Ecto neural progenitor cell (in vitro differentiated cells): ENCODE measurements around the gene SIK1.
"Not testable (repeated sequence)": the region's sequence is repeated elsewhere in the genome, so short reads cannot be mapped to it uniquely, and the experiment has no call there.

Source experiments
- DNase-seq: peaks from one replicate; pipeline ENCODE4 v3.0.0-alpha.2; 2018; ENCODE audit warnings: low spot score

SIK1 gene

DNA sequence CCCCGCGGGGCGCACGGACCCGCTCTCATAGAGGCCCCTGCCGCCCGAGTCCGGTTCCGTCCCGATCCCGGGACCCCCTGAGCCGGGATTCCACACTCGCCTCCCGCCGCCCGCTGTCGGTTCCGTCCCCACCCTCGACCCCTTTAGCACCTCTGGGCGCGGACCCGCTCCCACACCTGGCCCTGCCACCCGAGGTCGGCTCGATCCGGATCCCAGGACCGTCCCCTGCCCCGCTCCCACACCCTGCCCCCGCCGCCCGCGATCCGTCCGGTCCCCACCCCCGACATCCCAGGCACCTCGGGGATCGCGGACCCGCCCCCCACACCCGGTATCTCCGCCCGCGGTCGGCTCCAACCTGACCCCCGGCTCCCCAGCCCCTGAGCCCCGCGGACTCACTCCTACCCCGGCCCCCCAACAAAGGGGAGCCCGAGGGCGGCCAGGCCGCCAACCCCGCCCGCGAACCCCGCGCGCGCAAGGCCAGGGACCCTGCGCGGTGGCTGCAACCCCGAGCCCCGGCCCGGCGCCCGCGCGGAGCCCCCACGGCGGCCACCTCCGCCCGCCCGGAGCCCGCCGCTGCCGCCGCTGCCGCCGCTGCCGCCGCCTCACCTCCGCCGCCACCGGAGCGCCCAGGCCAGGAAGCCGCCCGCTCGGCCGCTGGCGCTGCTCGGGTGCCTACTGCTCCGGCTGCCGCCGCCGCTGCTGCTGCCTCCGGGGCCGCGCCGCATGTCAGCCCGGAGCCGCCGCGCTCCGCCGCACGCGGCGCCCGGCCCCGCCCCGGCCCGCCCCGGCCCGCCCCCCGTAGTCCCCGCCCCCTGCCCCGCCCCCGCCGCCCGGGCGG, at the start of gene SIK1:
TSS of gene SIK1 (minus strand) at position 728 of the 838 bp plus-strand sequence. CDS start 953 bp downstream, outside the sequence.
- not testable (repeated sequence) for DNase-seq

DNA sequence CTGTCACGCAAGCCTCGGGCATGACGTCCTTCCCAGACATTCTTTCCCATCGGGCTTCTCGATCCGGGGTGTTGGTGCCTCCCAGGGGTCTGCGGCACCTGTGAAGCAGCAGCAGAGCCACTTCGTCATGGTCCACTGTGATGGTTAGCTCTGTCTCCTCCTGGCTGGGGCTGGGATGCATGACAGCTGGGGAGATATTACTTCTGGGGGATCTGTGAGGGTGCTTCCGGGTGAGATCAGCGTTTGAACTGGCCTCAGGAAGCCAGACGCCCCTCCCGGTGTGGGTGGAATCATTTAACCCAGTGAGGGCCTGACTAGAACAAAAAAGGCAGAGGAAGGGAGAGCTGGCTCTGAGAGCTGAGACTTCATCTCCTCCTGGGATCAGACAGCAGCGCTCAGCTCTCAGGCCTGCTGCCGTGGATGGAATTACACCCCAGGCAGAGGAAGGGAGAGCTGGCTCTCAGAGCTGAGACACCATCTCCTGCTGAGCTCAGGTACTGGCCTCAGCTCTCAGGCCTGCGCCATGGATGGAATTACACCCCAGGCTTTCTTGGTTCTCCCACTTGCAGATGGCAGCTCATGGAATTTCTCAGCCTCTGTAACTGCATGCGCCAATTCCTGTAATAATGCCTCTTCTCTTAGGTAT, 44.8 kb upstream of the SIK1 start:
- not testable (repeated sequence) for DNase-seq

DNA sequence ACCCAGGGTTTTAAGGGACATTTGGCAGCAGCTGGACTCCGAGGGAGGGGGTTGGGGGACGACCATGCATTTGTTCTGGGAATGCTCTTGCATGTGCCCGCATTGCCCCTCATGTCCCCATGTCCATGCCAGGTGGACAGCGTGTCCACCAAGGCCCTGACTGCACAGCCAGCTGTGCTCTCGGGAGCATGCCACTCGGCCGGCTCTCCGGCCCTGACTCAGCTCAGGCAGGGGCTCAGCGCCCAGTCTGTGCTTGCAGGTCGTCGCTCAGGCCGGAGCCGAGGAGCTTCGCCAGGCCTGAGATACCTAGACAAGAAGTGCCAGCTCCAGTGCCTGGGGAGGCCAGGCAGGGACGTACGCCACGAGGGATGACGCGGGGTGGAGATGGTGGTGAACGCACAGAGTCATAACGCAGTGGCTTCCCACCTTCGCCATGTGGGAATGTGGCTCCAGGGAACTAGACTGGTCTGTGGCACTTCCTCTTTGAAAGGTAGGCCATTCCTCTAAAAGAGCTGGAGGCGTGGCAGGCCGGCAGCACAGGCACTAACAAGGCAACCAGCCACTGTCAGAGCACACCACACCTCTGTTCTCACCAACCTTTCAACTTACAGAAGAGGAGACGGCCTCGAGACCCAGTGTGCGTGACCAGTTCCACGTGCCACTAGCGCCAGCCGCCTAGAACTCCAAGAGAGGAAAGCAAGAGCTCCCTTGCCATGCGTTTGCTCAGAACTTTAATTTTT, 43.0 kb upstream of the SIK1 start:
- DNase-seq: not testable (repeated sequence)

GRCh38 chr21:43467785-43468184, 40.9 kb upstream of the SIK1 start:
- no peak for DNase-seq

- not testable (repeated sequence) for DNase-seq
Measured at GRCh38 chr21:43465159-43465558, 38.2 kb upstream of the SIK1 start.

DNA sequence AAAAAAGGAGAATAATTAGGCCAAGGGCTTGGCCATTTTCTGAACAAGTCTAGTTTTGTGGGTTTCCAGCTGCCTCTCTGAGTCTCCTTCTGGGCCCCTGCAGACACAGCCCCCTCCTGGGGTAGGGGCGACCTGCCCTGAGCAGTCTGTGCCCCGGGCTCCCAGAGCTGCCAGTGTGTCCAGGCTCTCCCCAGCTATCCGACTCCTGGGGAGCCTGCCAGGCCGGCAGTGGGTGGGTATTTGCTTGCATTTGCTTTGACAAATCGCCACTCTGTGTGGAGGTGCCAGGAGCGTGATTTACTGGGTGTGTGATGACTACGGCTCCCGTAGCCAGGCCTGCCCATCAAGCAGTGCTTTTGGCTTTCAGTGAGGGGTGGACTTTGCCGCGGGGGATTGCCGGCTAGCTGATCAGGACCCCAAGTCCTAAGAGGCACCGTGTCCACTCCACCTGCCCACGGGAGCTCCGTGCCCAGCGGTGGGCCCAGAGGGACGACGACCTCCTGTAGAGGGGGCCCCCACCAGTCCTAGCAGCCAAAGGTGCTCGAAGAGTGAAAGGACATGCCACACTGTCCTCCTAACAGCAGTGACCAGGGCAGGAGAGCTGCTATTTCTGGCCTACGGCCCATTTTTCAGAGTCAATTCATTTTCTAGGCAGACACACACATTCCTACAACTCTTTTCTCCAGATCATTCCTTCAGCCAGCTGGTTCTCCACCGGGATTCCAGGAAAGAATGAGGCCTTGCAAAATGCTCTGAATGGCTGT, 36.7 kb upstream of the SIK1 start:
- DNase-seq: not testable (repeated sequence)

GRCh38 chr21:43462932-43463331, 36.0 kb upstream of the SIK1 start:
- not testable (repeated sequence) for DNase-seq

DNA sequence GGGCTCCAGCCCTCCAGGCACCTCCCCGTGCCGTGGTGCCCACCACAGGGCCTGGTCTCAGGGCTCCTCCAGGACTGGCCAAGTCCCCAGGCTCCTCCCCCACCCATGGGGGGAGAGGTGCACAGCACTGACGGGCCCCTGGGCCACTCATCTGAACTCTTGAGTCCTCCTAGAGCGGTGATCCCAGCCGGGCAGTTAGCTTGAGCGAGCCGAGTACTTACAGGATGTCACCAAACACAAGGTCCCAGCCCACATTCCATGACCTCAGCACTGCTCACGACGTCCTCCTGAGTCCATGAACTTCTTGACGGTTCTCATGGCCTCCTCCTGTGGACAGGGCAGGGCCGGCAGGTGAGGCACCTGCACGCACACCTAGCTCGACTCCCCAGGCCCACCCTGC, 33.5 kb upstream of the SIK1 start:
- DNase-seq: not testable (repeated sequence)

DNA sequence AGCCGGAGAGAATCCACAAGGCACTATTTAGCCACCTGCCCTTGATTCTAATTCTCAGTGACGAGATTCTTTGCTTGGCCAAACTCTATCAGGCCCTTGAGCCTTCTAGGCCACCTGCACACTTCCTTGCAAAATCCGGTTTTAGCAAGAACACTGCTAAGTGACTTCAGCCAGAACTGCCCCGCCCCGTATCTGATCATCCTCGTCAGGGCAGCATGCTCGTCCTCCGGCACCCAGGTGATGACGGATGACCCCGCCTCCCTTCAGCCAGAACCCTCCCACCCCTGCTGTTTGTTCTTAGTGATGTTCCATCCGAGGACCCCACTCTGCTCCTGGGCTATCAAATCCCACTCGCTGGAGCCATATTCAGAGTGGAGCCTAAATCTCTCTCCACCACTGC, 32.1 kb upstream of the SIK1 start:
- not testable (repeated sequence) for DNase-seq

- DNase-seq: not testable (repeated sequence)
Measured at GRCh38 chr21:43456616-43457314, 29.8 kb upstream of the SIK1 start.

DNA sequence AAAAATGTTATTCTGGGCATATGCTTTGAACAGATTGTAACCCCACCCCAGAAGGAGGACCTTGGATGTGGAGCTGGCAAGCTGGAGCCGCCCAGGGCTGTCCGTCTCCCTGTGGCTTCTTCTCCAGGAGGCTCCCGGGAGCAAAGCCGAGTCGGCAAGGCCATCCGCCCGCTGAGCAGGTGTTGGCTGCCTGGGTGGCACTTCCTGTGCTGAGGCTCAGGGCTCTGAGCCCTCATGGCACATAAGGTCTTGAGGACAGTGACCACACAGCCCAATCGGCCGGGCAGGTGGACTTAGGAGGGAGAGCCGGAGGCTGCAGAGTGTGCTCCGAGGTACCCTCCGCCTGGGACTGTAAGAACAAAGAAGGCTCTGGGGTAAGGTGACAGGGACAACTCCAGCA, 28.8 kb upstream of the SIK1 start:
- not testable (repeated sequence) for DNase-seq

DNA sequence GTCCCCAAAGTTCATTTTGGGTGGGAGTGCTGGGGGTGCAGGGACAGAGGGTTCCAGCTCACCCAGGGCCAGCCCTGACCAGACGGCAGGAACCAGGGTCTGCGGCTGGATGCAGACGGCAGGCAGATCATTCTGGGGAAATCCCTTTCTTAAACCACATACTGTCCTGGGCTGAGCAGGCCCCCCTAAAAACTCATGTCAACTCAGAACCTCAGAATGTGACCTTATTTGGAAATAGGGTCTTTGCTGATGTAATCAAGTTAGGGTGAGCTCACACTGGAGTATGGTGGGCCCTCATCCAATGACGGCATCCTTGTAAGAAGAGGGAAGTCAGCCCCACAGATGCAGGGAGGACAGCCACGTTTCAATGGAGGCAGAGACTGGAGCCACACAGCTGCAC, 27.2 kb upstream of the SIK1 start:
- not testable (repeated sequence) for DNase-seq

GRCh38 chr21:43451850-43452249, 24.9 kb upstream of the SIK1 start:
- DNase-seq: not testable (repeated sequence)

GRCh38 chr21:43450287-43450686, 23.4 kb upstream of the SIK1 start:
- DNase-seq: not testable (repeated sequence)

- DNase-seq: not testable (repeated sequence)
Measured at GRCh38 chr21:43447353-43447977, 20.5 kb upstream of the SIK1 start.

GRCh38 chr21:43446277-43446932, 19.5 kb upstream of the SIK1 start:
- not testable (repeated sequence) for DNase-seq

DNA sequence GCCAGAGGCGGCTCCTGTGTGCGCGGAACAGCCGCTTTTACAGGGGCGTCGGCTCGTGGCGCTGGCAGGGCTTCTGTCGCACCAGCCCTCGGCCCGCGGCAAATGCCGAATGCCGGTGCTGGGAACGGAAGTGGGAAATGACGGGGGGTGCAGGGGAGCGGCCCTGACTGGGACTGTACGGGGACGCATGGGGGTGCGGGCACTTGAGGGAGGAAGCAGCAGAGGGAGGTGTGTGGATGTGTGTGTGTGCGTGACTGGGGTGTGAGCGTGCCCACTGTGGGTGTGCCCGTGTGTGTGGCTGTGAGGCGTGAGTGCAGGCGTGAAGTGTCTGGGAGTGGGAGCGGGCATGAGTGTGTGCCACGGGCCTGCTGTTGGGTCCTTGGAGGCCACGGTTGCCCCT, 17.6 kb upstream of the SIK1 start:
- not testable (repeated sequence) for DNase-seq

DNA sequence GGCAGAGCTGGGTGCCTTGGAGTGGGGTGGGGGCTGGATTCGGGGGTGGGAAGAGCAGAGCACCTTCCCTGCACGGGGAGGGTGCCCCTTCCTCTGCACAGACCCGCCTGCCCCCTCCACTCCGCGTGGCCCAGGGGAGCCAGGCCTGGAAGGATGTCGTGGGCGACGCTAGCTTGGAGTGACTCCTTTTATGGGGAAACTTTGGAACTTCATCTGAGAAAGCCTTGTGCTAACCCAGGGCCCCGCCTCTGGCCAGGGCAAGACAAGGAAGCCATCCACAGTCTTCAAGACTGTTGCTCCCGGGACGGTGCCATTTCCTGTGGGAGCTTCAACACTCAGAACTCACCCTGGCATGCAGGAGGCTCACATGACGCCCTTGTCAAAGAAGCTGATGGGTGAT, 15.6 kb upstream of the SIK1 start:
- DNase-seq: not testable (repeated sequence)

- not testable (repeated sequence) for DNase-seq
Measured at GRCh38 chr21:43440835-43441727, 14.2 kb upstream of the SIK1 start.
